Stimulated activated CD8-positive, alpha-beta memory T cell treated with anti-CD3 and anti-CD28 coated beads, Interleukin-7, amount 100 ng/mL, for 24 hours (primary cell): ENCODE data around the gene ABCG4.
"Not testable (repeated sequence)": the region's sequence is repeated elsewhere in the genome, so short reads cannot be mapped to it uniquely, and the experiment has no call there.

ENCODE experiments used
- DNase-seq: peaks from one replicate; pipeline ENCODE4 v3.0.0-alpha.2; 2020; ENCODE audit warnings: low read depth

Gene ABCG4

GRCh38 chr11:119149018-119149785, at the start of gene ABCG4:
ABCG4 (plus strand) TSS chr11:119149052; CDS start chr11:119149966, 914 bp downstream.
- no peak for DNase-seq

GRCh38 chr11:119099711-119100110, 49.1 kb upstream of the ABCG4 start:
- no peak for DNase-seq

- DNase-seq = no peak
Measured at GRCh38 chr11:119100246-119100970, 48.4 kb upstream of the ABCG4 start.

- DNase-seq = no peak
Measured at GRCh38 chr11:119100994-119101758, 47.7 kb upstream of the ABCG4 start.

GRCh38 chr11:119101759-119102423, 47.0 kb upstream of the ABCG4 start, which contains the start of gene DPAGT1:
DPAGT1 (minus strand) TSS chr11:119101853; CDS start chr11:119101655, 198 bp downstream.
- peak; percentile 74 for DNase-seq

GRCh38 chr11:119103161-119103664, 45.6 kb upstream of the ABCG4 start:
- not testable (repeated sequence) for DNase-seq

GRCh38 chr11:119103793-119104192, 45.1 kb upstream of the ABCG4 start:
- no peak for DNase-seq

- DNase-seq = peak; percentile 73
Measured at GRCh38 chr11:119106564-119107537, 42.0 kb upstream of the ABCG4 start, which contains the start of gene C2CD2L. C2CD2L (plus strand) TSS chr11:119107344; CDS start chr11:119107742, 398 bp downstream.

- no peak for DNase-seq
Measured at GRCh38 chr11:119107538-119108145, 41.2 kb upstream of the ABCG4 start.

GRCh38 chr11:119108146-119108856, 40.6 kb upstream of the ABCG4 start:
- no peak for DNase-seq

- DNase-seq = no peak
Measured at GRCh38 chr11:119108857-119109221, 40.0 kb upstream of the ABCG4 start.

- no peak for DNase-seq
Measured at GRCh38 chr11:119109843-119110242, 39.0 kb upstream of the ABCG4 start.

GRCh38 chr11:119110439-119110838, 38.4 kb upstream of the ABCG4 start:
- DNase-seq = no peak

- no peak for DNase-seq
Measured at GRCh38 chr11:119111361-119111925, 37.4 kb upstream of the ABCG4 start.

GRCh38 chr11:119112314-119113020, 36.4 kb upstream of the ABCG4 start:
- DNase-seq = no peak

GRCh38 chr11:119113716-119114115, 35.1 kb upstream of the ABCG4 start:
- DNase-seq = no peak

GRCh38 chr11:119114351-119114750, 34.5 kb upstream of the ABCG4 start:
- no peak for DNase-seq

- DNase-seq = no peak
Measured at GRCh38 chr11:119115484-119116234, 33.2 kb upstream of the ABCG4 start.
